Transverse colon (tissue), 4 donors: ENCODE results near the gene C2orf15.

ENCODE experiments used
- CTCF ChIP-seq, 5 experiments: fragments of 200-600 bp in 3 of 5; fragments of 450-650 bp in 2 of 5; sonication (generic) in 3 of 5; IDR thresholded peaks; 1 replicate in 2 of 5; 2 replicates in 3 of 5; pipeline ENCODE4 v1.5.1; 2016 to 2017; ENCODE audit warnings: antibody characterized with exemption in 5 of 5, inconsistent platforms in 3 of 5, mild to moderate bottlenecking in 2 of 5, moderate library complexity in 1 of 5
- EP300 ChIP-seq: sonication (generic); formaldehyde crosslinking; IDR thresholded peaks from one replicate; pipeline ENCODE4 v1.6.1; 2017; ENCODE audit warnings: antibody characterized with exemption, low read depth
- POLR2A ChIP-seq: fragments of 450-650 bp; IDR thresholded peaks from one replicate; pipeline ENCODE4 v1.6.1; 2016; ENCODE audit warnings: antibody characterized with exemption, mild to moderate bottlenecking, moderate library complexity
- POLR2AphosphoS5 ChIP-seq, 3 donors: sonication (generic); formaldehyde crosslinking; IDR thresholded peaks; one replicate each; pipeline ENCODE4 v1.6.1; 2016; ENCODE audit warnings: antibody characterized with exemption in 3 of 3

- TF ChIP-seq CTCF (IDR thresholded peaks at IDR 0.05) (no peak), POLR2AphosphoS5 (IDR thresholded peaks at IDR 0.05) (no peak), EP300 (no peak), POLR2A (no peak)
Measured at GRCh38 chr2:99200076-99200800, 58.7 kb downstream of the C2orf15 start.
